NB4 (cell line): ENCODE data around the gene HSD3B7.

Source experiments
- CTCF ChIP-seq: IDR thresholded peaks from one replicate; pipeline ENCODE4 v1.5.1; 2012; ENCODE audit warnings: low read depth, low read length
- POLR2A ChIP-seq: IDR thresholded peaks from 2 replicates; pipeline ENCODE4 v1.6.1; 2011; ENCODE audit warnings: mild to moderate bottlenecking; ENCODE audit not compliant: insufficient read length; ENCODE audit errors: extremely low read depth
- TF ChIP-seq, protein P1 (sequence below): IDR thresholded peaks from 2 replicates; pipeline ENCODE4 v1.6.1; 2011; ENCODE audit warnings: low read depth, low read length

DNA sequence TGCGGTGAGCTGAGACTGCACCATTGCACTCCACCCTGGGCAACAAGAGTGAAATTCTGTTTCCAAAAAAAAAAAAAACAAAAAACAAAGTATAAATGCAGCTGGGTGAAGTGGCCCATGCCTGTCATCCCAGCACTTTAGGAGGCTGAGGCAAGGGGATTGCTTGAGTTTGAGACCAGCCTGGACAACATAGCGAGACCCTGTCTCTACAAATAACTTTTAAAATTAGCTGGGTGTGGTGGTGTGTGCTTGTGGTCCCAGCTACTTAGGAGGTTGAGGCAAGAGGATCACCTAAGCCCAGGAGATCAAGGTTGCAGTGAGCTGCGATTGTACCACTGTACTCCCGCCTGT is 38.2 kb downstream of the HSD3B7 start:
- TF ChIP-seq CTCF = no peak
- no peak for TF ChIP-seq POLR2A
- TF ChIP-seq, protein P1, sequence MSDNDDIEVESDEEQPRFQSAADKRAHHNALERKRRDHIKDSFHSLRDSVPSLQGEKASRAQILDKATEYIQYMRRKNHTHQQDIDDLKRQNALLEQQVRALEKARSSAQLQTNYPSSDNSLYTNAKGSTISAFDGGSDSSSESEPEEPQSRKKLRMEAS = no peak
